Neural cell (in vitro differentiated cells): ENCODE results near the gene LRRN3. TPM values are rescaled to one million over a fixed set of nuclear protein-coding genes. Genes with fewer than 3 reads are reported as not detected.

Experiments used
- H2AFZ ChIP-seq: fragments of 200-600, 300-800 bp; sonication (generic), shearing (Covaris generic); 2 replicates; pipeline ENCODE4 v1.6.0; 2014; ENCODE audit warnings: low read depth, mild to moderate bottlenecking, antibody characterized with exemption, low read length, moderate library complexity
- H3F3A ChIP-seq: fragments of 200-600 bp; shearing (Covaris generic); 2 replicates; pipeline ENCODE4 v1.6.1; 2016; ENCODE audit warnings: mild to moderate bottlenecking, moderate library complexity, mixed read lengths, antibody characterized with exemption, low read length; ENCODE audit not compliant: insufficient read depth, poor library complexity, severe bottlenecking
- H3K27ac ChIP-seq: fragments of 200-600, 300-800 bp; sonication (generic), shearing (Covaris generic); 2 replicates; pipeline ENCODE4 v1.5.1; 2014; ENCODE audit warnings: mild to moderate bottlenecking, low read length, moderate library complexity
- H3K27me3 ChIP-seq: fragments of 300-800, 200-600 bp; sonication (generic), shearing (Covaris generic); 2 replicates; pipeline ENCODE4 v1.6.0; 2014; ENCODE audit warnings: mild to moderate bottlenecking, low read depth, low read length, moderate library complexity; ENCODE audit not compliant: insufficient read depth
- H3K36me3 ChIP-seq: fragments of 300-800, 200-600 bp; sonication (generic), shearing (Covaris generic); 2 replicates; pipeline ENCODE4 v1.5.1; 2014; ENCODE audit warnings: mild to moderate bottlenecking, antibody characterized with exemption, low read length, moderate library complexity; ENCODE audit not compliant: insufficient read depth
- H3K4me2 ChIP-seq: fragments of 300-800, 200-600 bp; sonication (generic), shearing (Covaris generic); 2 replicates; pipeline ENCODE4 v1.6.0; 2014; ENCODE audit warnings: mild to moderate bottlenecking, low read length
- H3K4me3 ChIP-seq: fragments of 300-800, 200-600 bp; sonication (generic), shearing (Covaris generic); 2 replicates; pipeline ENCODE4 v1.5.1; 2014; ENCODE audit warnings: mild to moderate bottlenecking, low read length, moderate library complexity
- H3K79me2 ChIP-seq: fragments of 200-600 bp; shearing (Covaris generic); replicated peaks from 2 replicates; pipeline ENCODE4 v1.6.0; 2014; ENCODE audit warnings: mild to moderate bottlenecking, low read length, moderate library complexity; ENCODE audit not compliant: insufficient read depth
- H3K9ac ChIP-seq: fragments of 300-800, 200-600 bp; sonication (generic), shearing (Covaris generic); 2 replicates; pipeline ENCODE4 v1.6.1; 2016; ENCODE audit warnings: mild to moderate bottlenecking, low read length, mixed read lengths
- H3K9me2 ChIP-seq: fragments of 200-600 bp; shearing (Covaris generic); 2 replicates; pipeline ENCODE4 v1.6.1; 2016; ENCODE audit warnings: mild to moderate bottlenecking, low read length, mixed read lengths; ENCODE audit not compliant: insufficient read depth
- H3K9me3 ChIP-seq: fragments of 200-600, 300-800 bp; sonication (generic), shearing (Covaris generic); 2 replicates; pipeline ENCODE4 v1.6.1; 2016; ENCODE audit warnings: mild to moderate bottlenecking, mixed run types, low read length, moderate library complexity, mixed read lengths
- H4K20me1 ChIP-seq: fragments of 200-600 bp; shearing (Covaris generic); 2 replicates; pipeline ENCODE4 v1.6.1; 2016; ENCODE audit warnings: mild to moderate bottlenecking, mixed run types; ENCODE audit not compliant: insufficient read depth
- CTCF ChIP-seq: fragments of 450-650 bp; IDR thresholded peaks from 2 replicates; pipeline ENCODE4 v1.5.1; 2014; ENCODE audit warnings: antibody characterized with exemption, mild to moderate bottlenecking, moderate library complexity; ENCODE audit not compliant: poor library complexity, severe bottlenecking
- EP300 ChIP-seq: fragments of 450-650 bp; conservative IDR thresholded peaks from 2 replicates; pipeline ENCODE4 v1.6.1; 2014; ENCODE audit warnings: antibody characterized with exemption, mild to moderate bottlenecking, moderate library complexity; ENCODE audit not compliant: poor library complexity, severe bottlenecking
- EZH2 ChIP-seq: fragments of 200-600, 300-800 bp; shearing (Covaris generic), sonication (generic); IDR thresholded peaks from 2 replicates; pipeline ENCODE4 v1.6.1; 2014; ENCODE audit warnings: antibody characterized with exemption, low read length, borderline replicate concordance, mild to moderate bottlenecking; ENCODE audit not compliant: insufficient read depth, poor library complexity, severe bottlenecking
- MXI1 ChIP-seq: fragments of 450-650 bp; conservative IDR thresholded peaks from 2 replicates; pipeline ENCODE4 v1.6.1; 2014; ENCODE audit warnings: antibody characterized with exemption, mild to moderate bottlenecking; ENCODE audit not compliant: poor library complexity, severe bottlenecking
- POLR2AphosphoS5 ChIP-seq: IDR thresholded peaks from 2 replicates; pipeline ENCODE4 v1.6.1; 2012
- RAD21 ChIP-seq: fragments of 450-650 bp; conservative IDR thresholded peaks from 2 replicates; pipeline ENCODE4 v1.6.1; 2014; ENCODE audit warnings: antibody characterized with exemption, mild to moderate bottlenecking, moderate library complexity
- SMC3 ChIP-seq: fragments of 450-650 bp; conservative IDR thresholded peaks from 2 replicates; pipeline ENCODE4 v1.6.1; 2014; ENCODE audit warnings: antibody characterized with exemption, mild to moderate bottlenecking, moderate library complexity; ENCODE audit not compliant: poor library complexity
- TAF1 ChIP-seq: IDR thresholded peaks from 2 replicates; pipeline ENCODE4 v1.6.1; 2012; ENCODE audit warnings: low read depth
- polyA plus RNA-seq: library from polyadenylated mRNA; depleted of rRNA; stranded (reverse); fragments of >200 nt; gene quantifications from 2 replicates; pipeline ENCODE4 v1.2.3, GENCODE V29; 2014
- TF ChIP-seq, protein P1 (sequence below): IDR thresholded peaks from 2 replicates; pipeline ENCODE4 v1.6.1; 2012; ENCODE audit warnings: borderline replicate concordance

The LRRN3 gene
- polyA plus RNA-seq, 1 donor from 2014 or later, result 138 TPM

- no peaks in the 10 kb centered on the region for H3K79me2 ChIP-seq
- H3K9me3 ChIP-seq, result no peaks in the 10 kb centered on the region
- H4K20me1 ChIP-seq, result no peaks in the 10 kb centered on the region
- H3K9ac ChIP-seq, result no peak overlapping the region
- H3K27ac ChIP-seq, result no peak overlapping the region
- no peaks in the 10 kb centered on the region for H3K9me2 ChIP-seq
- H3K27me3 ChIP-seq, result no peaks in the 10 kb centered on the region
- no peak for TF ChIP-seq EZH2
- TF ChIP-seq RAD21, result no peak
- TF ChIP-seq EP300, result no peak
- TF ChIP-seq TAF1, result no peak
- TF ChIP-seq, protein P1, sequence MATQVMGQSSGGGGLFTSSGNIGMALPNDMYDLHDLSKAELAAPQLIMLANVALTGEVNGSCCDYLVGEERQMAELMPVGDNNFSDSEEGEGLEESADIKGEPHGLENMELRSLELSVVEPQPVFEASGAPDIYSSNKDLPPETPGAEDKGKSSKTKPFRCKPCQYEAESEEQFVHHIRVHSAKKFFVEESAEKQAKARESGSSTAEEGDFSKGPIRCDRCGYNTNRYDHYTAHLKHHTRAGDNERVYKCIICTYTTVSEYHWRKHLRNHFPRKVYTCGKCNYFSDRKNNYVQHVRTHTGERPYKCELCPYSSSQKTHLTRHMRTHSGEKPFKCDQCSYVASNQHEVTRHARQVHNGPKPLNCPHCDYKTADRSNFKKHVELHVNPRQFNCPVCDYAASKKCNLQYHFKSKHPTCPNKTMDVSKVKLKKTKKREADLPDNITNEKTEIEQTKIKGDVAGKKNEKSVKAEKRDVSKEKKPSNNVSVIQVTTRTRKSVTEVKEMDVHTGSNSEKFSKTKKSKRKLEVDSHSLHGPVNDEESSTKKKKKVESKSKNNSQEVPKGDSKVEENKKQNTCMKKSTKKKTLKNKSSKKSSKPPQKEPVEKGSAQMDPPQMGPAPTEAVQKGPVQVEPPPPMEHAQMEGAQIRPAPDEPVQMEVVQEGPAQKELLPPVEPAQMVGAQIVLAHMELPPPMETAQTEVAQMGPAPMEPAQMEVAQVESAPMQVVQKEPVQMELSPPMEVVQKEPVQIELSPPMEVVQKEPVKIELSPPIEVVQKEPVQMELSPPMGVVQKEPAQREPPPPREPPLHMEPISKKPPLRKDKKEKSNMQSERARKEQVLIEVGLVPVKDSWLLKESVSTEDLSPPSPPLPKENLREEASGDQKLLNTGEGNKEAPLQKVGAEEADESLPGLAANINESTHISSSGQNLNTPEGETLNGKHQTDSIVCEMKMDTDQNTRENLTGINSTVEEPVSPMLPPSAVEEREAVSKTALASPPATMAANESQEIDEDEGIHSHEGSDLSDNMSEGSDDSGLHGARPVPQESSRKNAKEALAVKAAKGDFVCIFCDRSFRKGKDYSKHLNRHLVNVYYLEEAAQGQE, result no peak
- TF ChIP-seq SMC3, result no peak
- TF ChIP-seq MXI1, result no peak
- no peak for TF ChIP-seq POLR2AphosphoS5
- TF ChIP-seq CTCF, result no peak
- H3K4me2 ChIP-seq, result no peak overlapping the region
- no peaks in the 10 kb centered on the region for H3K36me3 ChIP-seq
- no peaks in the 10 kb centered on the region for H3F3A ChIP-seq
- H3K4me3 ChIP-seq, result no peak overlapping the region
- no peak overlapping the region for H2AFZ ChIP-seq
These were observed 41.9 kb downstream of the LRRN3 start for GRCh38 chr7:111132833-111133232.

- Histone ChIP-seq H3K9me2 (no peaks in the 10 kb centered on the region), H3K4me3 (no peak overlapping the region), H3K79me2 (no peaks in the 10 kb centered on the region), H3K27me3 (no peaks in the 10 kb centered on the region), H2AFZ (no peak overlapping the region), H3K9ac (no peak overlapping the region), H3F3A (no peaks in the 10 kb centered on the region), H4K20me1 (no peaks in the 10 kb centered on the region), H3K4me2 (no peak overlapping the region), H3K9me3 (no peaks in the 10 kb centered on the region), H3K27ac (no peak overlapping the region), H3K36me3 (no peaks in the 10 kb centered on the region)
- no peak for TF ChIP-seq EP300
- TF ChIP-seq SMC3, result no peak
- no peak for TF ChIP-seq MXI1
- no peak for TF ChIP-seq EZH2
- no peak for TF ChIP-seq POLR2AphosphoS5
- TF ChIP-seq RAD21, result no peak
- no peak for TF ChIP-seq TAF1
- no peak for TF ChIP-seq CTCF
- TF ChIP-seq, protein P1, result no peak
These were observed 46.6 kb downstream of the LRRN3 start for GRCh38 chr7:111137296-111138192.
